Astrocyte (in vitro differentiated cells and primary cell): ENCODE results near the gene FHIT. TPM values are rescaled to one million over a fixed set of nuclear protein-coding genes. Genes with fewer than 3 reads are reported as not detected.

Source experiments
- DNase-seq: peaks from one replicate; pipeline ENCODE4 v3.0.0-alpha.2; 2010; ENCODE audit warnings: low read depth
- FAIRE-seq: peaks from 2 replicates; lab custom pipeline; 2011; peaks lifted over from hg19 to GRCh38; lab: Jason Lieb, UNC
- H2AFZ ChIP-seq: 2 replicates; pipeline ENCODE4 v1.6.0; 2012; ENCODE audit warnings: low read depth, low read length, inconsistent platforms
- H3K27ac ChIP-seq: 2 replicates; pipeline ENCODE4 v1.5.1; 2011; ENCODE audit warnings: low read depth, low read length, inconsistent platforms
- H3K27me3 ChIP-seq: 2 replicates; pipeline ENCODE4 v1.6.0; 2011; ENCODE audit warnings: low read length, inconsistent platforms; ENCODE audit not compliant: insufficient read depth
- H3K36me3 ChIP-seq: 2 replicates; pipeline ENCODE4 v1.5.1; 2011; ENCODE audit warnings: low read length, inconsistent platforms; ENCODE audit not compliant: insufficient read depth
- H3K4me1 ChIP-seq: 2 replicates; pipeline ENCODE4 v1.5.1; 2011; ENCODE audit warnings: low read length, inconsistent platforms; ENCODE audit not compliant: insufficient read depth
- H3K4me2 ChIP-seq: 2 replicates; pipeline ENCODE4 v1.6.0; 2012; ENCODE audit warnings: low read length, inconsistent platforms
- H3K4me3 ChIP-seq: 2 replicates; pipeline ENCODE4 v1.5.1; 2011; ENCODE audit warnings: low read depth, mild to moderate bottlenecking, low read length, inconsistent platforms; ENCODE audit not compliant: insufficient read depth
- H3K79me2 ChIP-seq: 2 replicates; pipeline ENCODE4 v1.6.0; 2012; ENCODE audit warnings: mild to moderate bottlenecking, low read length, inconsistent platforms; ENCODE audit not compliant: insufficient read depth
- H3K9ac ChIP-seq: 2 replicates; pipeline ENCODE4 v1.6.0; 2012; ENCODE audit warnings: mild to moderate bottlenecking, low read length, inconsistent platforms
- H3K9me3 ChIP-seq: 2 replicates; pipeline ENCODE4 v1.5.1; 2012; ENCODE audit warnings: low read depth, mild to moderate bottlenecking, low read length, inconsistent platforms; ENCODE audit not compliant: insufficient read depth
- H4K20me1 ChIP-seq: 2 replicates; pipeline ENCODE4 v1.6.0; 2012; ENCODE audit warnings: low read length, inconsistent platforms; ENCODE audit not compliant: insufficient read depth
- H3K27ac Mint-ChIP-seq: one replicate; pipeline ENCODE4 v1.8.0; 2021; ENCODE audit warnings: mild to moderate bottlenecking, mixed read lengths; ENCODE audit not compliant: unreplicated experiment
- H3K27me3 Mint-ChIP-seq: one replicate; pipeline ENCODE4 v1.8.0; 2021; ENCODE audit warnings: low read depth, mixed read lengths; ENCODE audit not compliant: unreplicated experiment
- H3K36me3 Mint-ChIP-seq: one replicate; pipeline ENCODE4 v1.8.0; 2021; ENCODE audit warnings: low read depth, mixed read lengths; ENCODE audit not compliant: unreplicated experiment
- H3K4me1 Mint-ChIP-seq: one replicate; pipeline ENCODE4 v1.8.0; 2021; ENCODE audit warnings: low read depth, mixed read lengths; ENCODE audit not compliant: unreplicated experiment
- H3K4me3 Mint-ChIP-seq: one replicate; pipeline ENCODE4 v1.8.0; 2021; ENCODE audit warnings: mild to moderate bottlenecking, moderate library complexity, mixed read lengths; ENCODE audit not compliant: unreplicated experiment
- H3K9me3 Mint-ChIP-seq: one replicate; pipeline ENCODE4 v1.8.0; 2021; ENCODE audit warnings: mild to moderate bottlenecking, mixed read lengths; ENCODE audit not compliant: unreplicated experiment
- EZH2 ChIP-seq: IDR thresholded peaks from 2 replicates; pipeline ENCODE4 v1.6.1; 2012; ENCODE audit warnings: mild to moderate bottlenecking, low read length, inconsistent platforms; ENCODE audit not compliant: insufficient read depth
- total RNA-seq: library from RNA; stranded (reverse); gene quantifications from 2 replicates; pipeline ENCODE4 v1.2.1, GENCODE V29; 2021
- TF ChIP-seq, protein P1 (sequence below): IDR thresholded peaks from 2 replicates; pipeline ENCODE4 v1.5.1; 2011; ENCODE audit warnings: low read depth, mild to moderate bottlenecking, inconsistent platforms, low read length, moderate library complexity; ENCODE audit not compliant: insufficient read depth

Gene FHIT
- total RNA-seq, 1 donor from 2014 or later = 6.7 TPM

DNA sequence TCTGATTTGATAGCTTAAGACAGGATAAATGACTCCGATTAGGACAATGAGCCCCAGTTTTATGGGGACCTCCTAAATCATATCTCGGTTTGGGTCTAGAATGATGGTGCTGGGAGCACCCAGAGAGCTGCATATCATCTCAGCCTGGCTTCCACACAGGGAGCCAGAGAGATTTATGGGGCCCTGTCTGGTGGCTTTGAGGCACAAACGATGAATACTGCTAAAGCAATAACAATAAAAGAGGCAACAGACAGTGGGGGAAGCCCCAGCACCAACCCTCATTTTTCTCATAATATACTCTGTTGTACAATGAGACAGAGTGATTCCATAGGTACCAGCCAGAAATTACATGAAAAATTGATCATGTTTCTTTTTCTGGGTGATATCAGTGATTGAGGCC, 1312.4 kb downstream of the FHIT start:
- H3K27ac ChIP-seq = no peak overlapping the region
- no peak overlapping the region for H3K4me3 ChIP-seq
- TF ChIP-seq, protein P1, sequence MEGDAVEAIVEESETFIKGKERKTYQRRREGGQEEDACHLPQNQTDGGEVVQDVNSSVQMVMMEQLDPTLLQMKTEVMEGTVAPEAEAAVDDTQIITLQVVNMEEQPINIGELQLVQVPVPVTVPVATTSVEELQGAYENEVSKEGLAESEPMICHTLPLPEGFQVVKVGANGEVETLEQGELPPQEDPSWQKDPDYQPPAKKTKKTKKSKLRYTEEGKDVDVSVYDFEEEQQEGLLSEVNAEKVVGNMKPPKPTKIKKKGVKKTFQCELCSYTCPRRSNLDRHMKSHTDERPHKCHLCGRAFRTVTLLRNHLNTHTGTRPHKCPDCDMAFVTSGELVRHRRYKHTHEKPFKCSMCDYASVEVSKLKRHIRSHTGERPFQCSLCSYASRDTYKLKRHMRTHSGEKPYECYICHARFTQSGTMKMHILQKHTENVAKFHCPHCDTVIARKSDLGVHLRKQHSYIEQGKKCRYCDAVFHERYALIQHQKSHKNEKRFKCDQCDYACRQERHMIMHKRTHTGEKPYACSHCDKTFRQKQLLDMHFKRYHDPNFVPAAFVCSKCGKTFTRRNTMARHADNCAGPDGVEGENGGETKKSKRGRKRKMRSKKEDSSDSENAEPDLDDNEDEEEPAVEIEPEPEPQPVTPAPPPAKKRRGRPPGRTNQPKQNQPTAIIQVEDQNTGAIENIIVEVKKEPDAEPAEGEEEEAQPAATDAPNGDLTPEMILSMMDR = no peak
- TF ChIP-seq EZH2 = no peak
- H3K9me3 ChIP-seq = no peaks in the 10 kb centered on the region
- no peak for FAIRE-seq
- no peaks in the 10 kb centered on the region for H3K27me3 Mint-ChIP-seq
- H3K4me1 ChIP-seq = no peaks in the 10 kb centered on the region
- no peak overlapping the region for H3K9ac ChIP-seq
- no peak overlapping the region for H2AFZ ChIP-seq
- H3K4me3 Mint-ChIP-seq = no peak overlapping the region
- H3K36me3 Mint-ChIP-seq = no peaks in the 10 kb centered on the region
- H3K27me3 ChIP-seq = no peaks in the 10 kb centered on the region
- H3K79me2 ChIP-seq = no peaks in the 10 kb centered on the region
- no peak for DNase-seq
- H3K27ac Mint-ChIP-seq = no peak overlapping the region
- no peaks in the 10 kb centered on the region for H4K20me1 ChIP-seq
- H3K4me1 Mint-ChIP-seq = no peaks in the 10 kb centered on the region
- peaks cover 2% of the 10 kb centered on the region for H3K9me3 Mint-ChIP-seq
- no peak overlapping the region for H3K4me2 ChIP-seq
- no peaks in the 10 kb centered on the region for H3K36me3 ChIP-seq

DNA sequence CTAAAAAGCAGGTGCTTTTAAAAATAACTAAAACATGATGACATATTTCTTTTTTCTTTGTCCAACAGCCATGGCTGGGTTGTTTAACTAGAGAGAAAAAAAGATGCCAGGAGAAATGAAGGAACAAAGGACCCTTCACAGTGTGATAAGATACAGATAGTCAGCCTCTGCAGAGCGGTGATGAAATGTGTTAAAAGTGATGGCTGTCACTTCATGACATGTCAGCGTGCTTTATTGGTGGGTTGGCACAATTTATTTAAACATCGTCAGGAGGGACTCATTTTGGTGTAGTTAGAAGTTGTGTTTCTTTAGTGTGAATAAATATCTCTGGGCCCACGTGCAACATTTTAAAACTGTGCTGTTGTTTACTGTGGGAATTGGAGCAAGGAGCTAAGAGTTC, 1314.1 kb downstream of the FHIT start:
- H3K27me3 ChIP-seq = no peaks in the 10 kb centered on the region
- H3K27me3 Mint-ChIP-seq = no peaks in the 10 kb centered on the region

DNA sequence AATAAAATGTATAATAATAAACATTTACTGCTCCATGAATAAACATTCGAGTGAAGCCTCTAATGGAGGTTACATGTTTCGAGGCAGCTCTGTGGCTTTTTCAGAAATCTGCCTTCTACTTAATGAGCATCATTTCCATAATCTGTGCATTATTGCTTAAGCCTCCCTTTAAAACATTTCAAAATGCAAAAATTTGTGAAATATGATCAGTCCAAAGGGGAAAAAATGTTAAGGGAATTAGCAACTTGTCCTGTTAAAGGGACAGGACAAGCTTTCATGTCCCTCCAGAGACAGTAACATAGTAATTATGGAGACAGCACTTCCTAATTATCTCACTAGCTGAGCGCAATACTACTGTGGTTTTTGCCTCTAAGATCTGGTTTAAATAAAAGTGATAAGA, 1314.8 kb downstream of the FHIT start:
- no peak for FAIRE-seq
- Histone ChIP-seq H3K79me2 (no peaks in the 10 kb centered on the region), H3K4me3 (no peak overlapping the region), H3K9me3 (no peaks in the 10 kb centered on the region), H3K4me2 (no peak overlapping the region), H3K27ac (no peak overlapping the region), H3K9ac (no peak overlapping the region), H2AFZ (no peak overlapping the region), H4K20me1 (no peaks in the 10 kb centered on the region), H3K36me3 (no peaks in the 10 kb centered on the region), H3K4me1 (no peaks in the 10 kb centered on the region), H3K27me3 (no peaks in the 10 kb centered on the region)
- no peak for DNase-seq
- H3K9me3 Mint-ChIP-seq = peaks cover 2% of the 10 kb centered on the region
- no peaks in the 10 kb centered on the region for H3K27me3 Mint-ChIP-seq
- TF ChIP-seq, protein P1 = no peak
- no peak for TF ChIP-seq EZH2
- no peak overlapping the region for H3K4me3 Mint-ChIP-seq
- H3K27ac Mint-ChIP-seq = no peak overlapping the region
- H3K36me3 Mint-ChIP-seq = no peaks in the 10 kb centered on the region
- no peaks in the 10 kb centered on the region for H3K4me1 Mint-ChIP-seq

More for the DNA sequence above, 1314.1 kb downstream of the FHIT start:
- TF ChIP-seq EZH2 = no peak
- TF ChIP-seq, protein P1 = no peak
- Mint-ChIP-seq H3K4me1 (no peaks in the 10 kb centered on the region), H3K36me3 (no peaks in the 10 kb centered on the region), H3K9me3 (peaks cover 2% of the 10 kb centered on the region), H3K27ac (no peak overlapping the region), H3K4me3 (no peak overlapping the region)
- H4K20me1 ChIP-seq = no peaks in the 10 kb centered on the region
- FAIRE-seq = no peak
- no peak overlapping the region for H3K4me3 ChIP-seq
- no peaks in the 10 kb centered on the region for H3K9me3 ChIP-seq
- no peaks in the 10 kb centered on the region for H3K79me2 ChIP-seq
- H3K4me1 ChIP-seq = no peaks in the 10 kb centered on the region
- H3K9ac ChIP-seq = no peak overlapping the region
- H3K27ac ChIP-seq = no peak overlapping the region
- H3K4me2 ChIP-seq = no peak overlapping the region
- no peaks in the 10 kb centered on the region for H3K36me3 ChIP-seq
- no peak overlapping the region for H2AFZ ChIP-seq
- no peak for DNase-seq
